Suprapubic skin (tissue), 4 donors: ENCODE data around the gene SERPIND1. TPM values are rescaled to one million over a fixed set of nuclear protein-coding genes. Genes with fewer than 3 reads are reported as not detected.
"Not testable (repeated sequence)": the region's sequence is repeated elsewhere in the genome, so short reads cannot be mapped to it uniquely, and the experiment has no call there.

Experiments
- DNase-seq, 2 donors: peaks; one replicate each; pipeline ENCODE4 v3.0.0-alpha.2; 2019; ENCODE audit warnings: low spot score in 2 of 2
- H3K27ac ChIP-seq: fragments of 200-600 bp; sonication (generic); one replicate; pipeline ENCODE4 v1.5.1; 2019
- H3K27me3 ChIP-seq: fragments of 200-600 bp; sonication (generic); one replicate; pipeline ENCODE4 v1.5.1; 2019
- H3K36me3 ChIP-seq: fragments of 200-600 bp; sonication (generic); one replicate; pipeline ENCODE4 v1.5.1; 2019
- H3K4me1 ChIP-seq: fragments of 200-600 bp; sonication (generic); one replicate; pipeline ENCODE4 v1.5.1; 2019
- H3K4me3 ChIP-seq: fragments of 200-600 bp; sonication (generic); one replicate; pipeline ENCODE4 v1.5.1; 2019; ENCODE audit warnings: mild to moderate bottlenecking
- H3K9me3 ChIP-seq: fragments of 200-600 bp; sonication (generic); one replicate; pipeline ENCODE4 v1.5.1; 2019
- CTCF ChIP-seq, 2 donors: fragments of 200-600 bp in 1 of 2; fragments of 450-650 bp in 1 of 2; sonication (generic) in 1 of 2; IDR thresholded peaks; one replicate each; pipeline ENCODE4 v1.5.1; 2016 to 2019; ENCODE audit warnings: antibody characterized with exemption in 2 of 2, mild to moderate bottlenecking in 1 of 2, moderate library complexity in 1 of 2
- EP300 ChIP-seq: sonication (generic); formaldehyde crosslinking; IDR thresholded peaks from one replicate; pipeline ENCODE4 v1.6.1; 2017; ENCODE audit warnings: antibody characterized with exemption
- POLR2A ChIP-seq, 2 donors: fragments of 450-650 bp; IDR thresholded peaks; one replicate each; pipeline ENCODE4 v1.6.1; 2017; ENCODE audit warnings: antibody characterized with exemption in 2 of 2, mild to moderate bottlenecking in 2 of 2, moderate library complexity in 2 of 2
- POLR2AphosphoS5 ChIP-seq, 3 donors: sonication (generic); formaldehyde crosslinking; IDR thresholded peaks; one replicate each; pipeline ENCODE4 v1.6.1; 2017; ENCODE audit warnings: antibody characterized with exemption in 3 of 3
- WGBS: methylation state at CpG from one replicate; pipeline ENCODE4 v1.1.5; 2018; 5-methylcytosine and 5-hydroxymethylcytosine counted together
- total RNA-seq, 4 donors: library from RNA; depleted of rRNA; stranded (reverse); fragments of >200 nt; gene quantifications; one replicate each; pipeline ENCODE4 v1.1.0, GENCODE V29; 2016

The SERPIND1 gene
- total RNA-seq, 4 donors from 2014 or later = 0.40 TPM; not detected in 3

GRCh38 chr22:20825624-20826023, 51.7 kb downstream of the SERPIND1 start:
- 91% methylated on average over 6 of the region's 6 CpGs for WGBS
- no peak for TF ChIP-seq POLR2A (IDR thresholded peaks at IDR 0.05)
- no peak for TF ChIP-seq EP300
- TF ChIP-seq CTCF (IDR thresholded peaks at IDR 0.05) = no peak
- no peak for TF ChIP-seq POLR2AphosphoS5 (IDR thresholded peaks at IDR 0.05)
- H3K4me1 ChIP-seq = no peaks in the 10 kb centered on the region
- peaks cover 53% of the 10 kb centered on the region for H3K36me3 ChIP-seq
- H3K4me3 ChIP-seq = no peak overlapping the region
- DNase-seq = no peak
- no peak overlapping the region for H3K27ac ChIP-seq
- H3K9me3 ChIP-seq = no peaks in the 10 kb centered on the region
- no peaks in the 10 kb centered on the region for H3K27me3 ChIP-seq

GRCh38 chr22:20826373-20827152, 52.6 kb downstream of the SERPIND1 start:
- H3K27ac ChIP-seq, DNase-seq, H3K4me3 ChIP-seq, H3K9me3 ChIP-seq, H3K4me1 ChIP-seq, H3K27me3 ChIP-seq: not testable (repeated sequence)
- H3K36me3 ChIP-seq = peaks cover 58% of the 10 kb centered on the region
- 98% methylated on average over 5 of the region's 5 CpGs for WGBS

GRCh38 chr22:20829491-20830134, 55.7 kb downstream of the SERPIND1 start:
- no peak overlapping the region for H3K4me3 ChIP-seq
- WGBS = 92% methylated on average over 3 of the region's 3 CpGs
- H3K27me3 ChIP-seq = no peaks in the 10 kb centered on the region
- DNase-seq = no peak
- H3K4me1 ChIP-seq = no peaks in the 10 kb centered on the region
- H3K9me3 ChIP-seq = no peaks in the 10 kb centered on the region
- H3K36me3 ChIP-seq = peaks cover 67% of the 10 kb centered on the region
- H3K27ac ChIP-seq = no peak overlapping the region
- no peak for TF ChIP-seq CTCF (IDR thresholded peaks at IDR 0.05)
- no peak for TF ChIP-seq POLR2AphosphoS5 (IDR thresholded peaks at IDR 0.05)
- TF ChIP-seq EP300 = no peak
- no peak for TF ChIP-seq POLR2A (IDR thresholded peaks at IDR 0.05)

GRCh38 chr22:20833225-20833665, 59.3 kb downstream of the SERPIND1 start:
- Histone ChIP-seq H3K27me3 (no peaks in the 10 kb centered on the region), H3K9me3 (no peaks in the 10 kb centered on the region), H3K36me3 (peaks cover 49% of the 10 kb centered on the region), H3K27ac (no peak overlapping the region), H3K4me1 (no peaks in the 10 kb centered on the region), H3K4me3 (no peak overlapping the region)
- no peak for DNase-seq
- WGBS = 94% methylated on average over 5 of the region's 6 CpGs
- TF ChIP-seq CTCF (IDR thresholded peaks at IDR 0.05) (no peak), POLR2AphosphoS5 (IDR thresholded peaks at IDR 0.05) (no peak), POLR2A (IDR thresholded peaks at IDR 0.05) (no peak), EP300 (no peak)

GRCh38 chr22:20834206-20834605, 60.3 kb downstream of the SERPIND1 start:
- Histone ChIP-seq H3K4me1 (no peaks in the 10 kb centered on the region), H3K4me3 (no peak overlapping the region), H3K36me3 (peaks cover 39% of the 10 kb centered on the region), H3K9me3 (no peaks in the 10 kb centered on the region), H3K27ac (no peak overlapping the region), H3K27me3 (no peaks in the 10 kb centered on the region)
- TF ChIP-seq POLR2AphosphoS5 (IDR thresholded peaks at IDR 0.05) = no peak
- no peak for TF ChIP-seq CTCF (IDR thresholded peaks at IDR 0.05)
- TF ChIP-seq EP300 = no peak
- no peak for TF ChIP-seq POLR2A (IDR thresholded peaks at IDR 0.05)
- 88% methylated on average over 3 of the region's 3 CpGs for WGBS
- no peak for DNase-seq
